A673 (cell line): ENCODE measurements around the gene C14orf132.

ENCODE experiments used
- EZH2 ChIP-seq: fragments of 200-600 bp; sonication (generic); IDR thresholded peaks from 2 replicates; pipeline ENCODE4 v1.6.1; 2017; ENCODE audit warnings: borderline replicate concordance, low read depth, mild to moderate bottlenecking, mixed read lengths, antibody characterized with exemption, low read length; ENCODE audit not compliant: poor library complexity, severe bottlenecking
- TF ChIP-seq, protein P1 (sequence below): fragments of 300-800, 200-600 bp; sonication (generic); conservative IDR thresholded peaks from 2 replicates; pipeline ENCODE4 v1.5.1; 2017; ENCODE audit warnings: low read depth, mild to moderate bottlenecking, antibody characterized with exemption, low read length, moderate library complexity, mixed read lengths

DNA sequence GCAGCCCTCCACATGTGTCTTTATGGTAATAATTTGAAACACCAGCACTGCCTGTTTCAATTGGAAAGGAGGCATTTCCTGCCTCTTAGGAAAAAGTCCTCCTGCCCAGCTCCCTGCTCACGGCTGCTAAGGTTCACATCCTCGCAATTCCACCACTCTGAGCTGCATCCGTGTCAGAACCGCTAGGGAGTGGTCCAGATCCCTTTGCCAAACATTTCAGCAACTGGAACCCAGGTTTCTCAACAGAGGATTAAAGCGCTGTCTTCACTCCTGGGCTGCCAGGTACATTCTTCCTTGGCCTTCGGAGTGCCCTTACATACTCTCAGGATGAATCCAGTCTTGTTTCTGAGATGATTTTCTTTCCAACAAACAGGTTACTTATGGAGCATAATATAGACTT is 23.3 kb downstream of the C14orf132 start:
- TF ChIP-seq, protein P1, sequence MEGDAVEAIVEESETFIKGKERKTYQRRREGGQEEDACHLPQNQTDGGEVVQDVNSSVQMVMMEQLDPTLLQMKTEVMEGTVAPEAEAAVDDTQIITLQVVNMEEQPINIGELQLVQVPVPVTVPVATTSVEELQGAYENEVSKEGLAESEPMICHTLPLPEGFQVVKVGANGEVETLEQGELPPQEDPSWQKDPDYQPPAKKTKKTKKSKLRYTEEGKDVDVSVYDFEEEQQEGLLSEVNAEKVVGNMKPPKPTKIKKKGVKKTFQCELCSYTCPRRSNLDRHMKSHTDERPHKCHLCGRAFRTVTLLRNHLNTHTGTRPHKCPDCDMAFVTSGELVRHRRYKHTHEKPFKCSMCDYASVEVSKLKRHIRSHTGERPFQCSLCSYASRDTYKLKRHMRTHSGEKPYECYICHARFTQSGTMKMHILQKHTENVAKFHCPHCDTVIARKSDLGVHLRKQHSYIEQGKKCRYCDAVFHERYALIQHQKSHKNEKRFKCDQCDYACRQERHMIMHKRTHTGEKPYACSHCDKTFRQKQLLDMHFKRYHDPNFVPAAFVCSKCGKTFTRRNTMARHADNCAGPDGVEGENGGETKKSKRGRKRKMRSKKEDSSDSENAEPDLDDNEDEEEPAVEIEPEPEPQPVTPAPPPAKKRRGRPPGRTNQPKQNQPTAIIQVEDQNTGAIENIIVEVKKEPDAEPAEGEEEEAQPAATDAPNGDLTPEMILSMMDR, result no peak
- no peak for TF ChIP-seq EZH2
